H9 (cell line): Measurements from ENCODE around the gene ZNF653. TPM values are rescaled to one million over a fixed set of nuclear protein-coding genes. Genes with fewer than 3 reads are reported as not detected.

Experiments used
- DNase-seq: peaks from one replicate; pipeline ENCODE4 v3.0.0-alpha.2; 2017
- H2AFZ ChIP-seq: one replicate; pipeline ENCODE4 v1.6.1; 2013; ENCODE audit warnings: mild to moderate bottlenecking, low read length, control low read depth, moderate library complexity
- H2AK5ac ChIP-seq: 2 replicates; pipeline ENCODE4 v1.6.1; 2013; ENCODE audit warnings: low read length, control low read depth, mixed read lengths; ENCODE audit not compliant: insufficient read length
- H2BK120ac ChIP-seq: one replicate; pipeline ENCODE4 v1.6.1; 2013; ENCODE audit warnings: low read depth, mild to moderate bottlenecking, low read length, control low read depth, inconsistent platforms; ENCODE audit not compliant: poor library complexity, severe bottlenecking
- H2BK12ac ChIP-seq: 2 replicates; pipeline ENCODE4 v1.6.1; 2013; ENCODE audit warnings: low read length, control low read depth, mixed read lengths, low read depth; ENCODE audit not compliant: insufficient read length
- H2BK15ac ChIP-seq: 2 replicates; pipeline ENCODE4 v1.6.1; 2013; ENCODE audit warnings: low read depth, low read length, control low read depth
- H2BK20ac ChIP-seq: one replicate; pipeline ENCODE4 v1.6.1; 2013; ENCODE audit warnings: low read depth, mild to moderate bottlenecking, low read length, control low read depth, inconsistent platforms; ENCODE audit not compliant: poor library complexity, severe bottlenecking
- H2BK5ac ChIP-seq: 2 replicates; pipeline ENCODE4 v1.6.1; 2013; ENCODE audit warnings: low read length, control low read depth, mixed read lengths; ENCODE audit not compliant: insufficient read length
- H3K14ac ChIP-seq: 2 replicates; pipeline ENCODE4 v1.6.1; 2013; ENCODE audit warnings: low read length, control low read depth; ENCODE audit not compliant: insufficient read depth
- H3K18ac ChIP-seq: 2 replicates; pipeline ENCODE4 v1.6.1; 2013; ENCODE audit warnings: low read depth, mild to moderate bottlenecking, mixed read lengths, low read length, control low read depth; ENCODE audit not compliant: insufficient read length
- H3K23ac ChIP-seq: 2 replicates; pipeline ENCODE4 v1.6.1; 2013; ENCODE audit warnings: low read length, control low read depth, mixed read lengths, low read depth; ENCODE audit not compliant: insufficient read length
- H3K23me2 ChIP-seq: 2 replicates; pipeline ENCODE4 v1.6.1; 2013; ENCODE audit warnings: low read depth, mild to moderate bottlenecking, mixed read lengths, low read length, control low read depth; ENCODE audit not compliant: insufficient read length, poor library complexity, severe bottlenecking
- H3K27ac ChIP-seq: 2 replicates; pipeline ENCODE4 v1.5.1; 2013; ENCODE audit warnings: low read length, control low read depth, mixed read lengths, low read depth; ENCODE audit not compliant: insufficient read length
- H3K27me3 ChIP-seq: 2 replicates; pipeline ENCODE4 v1.6.1; 2013; ENCODE audit warnings: low read length, control low read depth, inconsistent platforms; ENCODE audit not compliant: insufficient read depth
- H3K4ac ChIP-seq: 2 replicates; pipeline ENCODE4 v1.6.1; 2013; ENCODE audit warnings: low read depth, mild to moderate bottlenecking, control low read depth, inconsistent platforms, low read length, moderate library complexity
- H3K4me1 ChIP-seq: 2 replicates; pipeline ENCODE4 v1.6.1; 2013; ENCODE audit warnings: low read length, control low read depth, inconsistent platforms; ENCODE audit not compliant: insufficient read depth
- H3K4me2 ChIP-seq: 2 replicates; pipeline ENCODE4 v1.6.1; 2013; ENCODE audit warnings: low read length, control low read depth, mixed read lengths; ENCODE audit not compliant: insufficient read length, insufficient read depth
- H3K56ac ChIP-seq: 2 replicates; pipeline ENCODE4 v1.6.1; 2013; ENCODE audit warnings: low read depth, mild to moderate bottlenecking, mixed read lengths, low read length, control low read depth; ENCODE audit not compliant: insufficient read length
- H3K79me1 ChIP-seq: 2 replicates; pipeline ENCODE4 v1.6.1; 2013; ENCODE audit warnings: low read depth, mild to moderate bottlenecking, moderate library complexity, low read length, control low read depth, inconsistent platforms; ENCODE audit not compliant: insufficient read depth, poor library complexity, severe bottlenecking
- H3K79me2 ChIP-seq: 2 replicates; pipeline ENCODE4 v1.6.1; 2013; ENCODE audit warnings: low read length, control low read depth, inconsistent platforms; ENCODE audit not compliant: insufficient read depth
- H3K9ac ChIP-seq: 2 replicates; pipeline ENCODE4 v1.6.1; 2013; ENCODE audit warnings: low read length, control low read depth, mixed read lengths; ENCODE audit not compliant: insufficient read length; ENCODE audit errors: extremely low read depth
- H3K9me3 ChIP-seq: one replicate; pipeline ENCODE4 v1.6.1; 2013; ENCODE audit warnings: low read depth, low read length, inconsistent platforms; ENCODE audit not compliant: control insufficient read depth
- H3T11ph ChIP-seq: one replicate; pipeline ENCODE4 v1.6.1; 2013; ENCODE audit warnings: mild to moderate bottlenecking, low read length, control low read depth, inconsistent platforms
- H4K20me1 ChIP-seq: one replicate; pipeline ENCODE4 v1.6.1; 2013; ENCODE audit not compliant: control insufficient read depth, insufficient read length, insufficient read depth
- H4K5ac ChIP-seq: 2 replicates; pipeline ENCODE4 v1.6.1; 2013; ENCODE audit warnings: low read depth, mild to moderate bottlenecking, mixed read lengths, low read length, control low read depth; ENCODE audit not compliant: insufficient read length
- H4K8ac ChIP-seq: replicated peaks from 2 replicates; pipeline ENCODE4 v1.6.1; 2013; ENCODE audit warnings: low read length, control low read depth, mixed read lengths, low read depth; ENCODE audit not compliant: insufficient read length
- H4K91ac ChIP-seq: 2 replicates; pipeline ENCODE4 v1.6.1; 2013; ENCODE audit warnings: low read depth, mild to moderate bottlenecking, moderate library complexity, mixed read lengths, low read length, control low read depth; ENCODE audit not compliant: insufficient read length
- H3K27ac Mint-ChIP-seq, 3 experiments: 2 replicates in 2 of 3; 3 replicates in 1 of 3; pipeline ENCODE4 v1.8.0; 2020 to 2021; ENCODE audit warnings: mixed read lengths in 3 of 3, mild to moderate bottlenecking in 1 of 3, moderate library complexity in 1 of 3
- H3K27me3 Mint-ChIP-seq: 2 replicates; pipeline ENCODE4 v1.8.0; 2021; ENCODE audit warnings: low read depth, mild to moderate bottlenecking, moderate library complexity, mixed read lengths
- H3K36me3 Mint-ChIP-seq, 3 experiments: 2 replicates in 2 of 3; 3 replicates in 1 of 3; pipeline ENCODE4 v1.8.0; 2020 to 2021; ENCODE audit warnings: low read depth in 3 of 3, mixed read lengths in 3 of 3; ENCODE audit not compliant: insufficient read depth in 1 of 3
- H3K4me1 Mint-ChIP-seq, 2 experiments: 2 replicates each; pipeline ENCODE4 v1.8.0; 2020; ENCODE audit warnings: mixed read lengths in 2 of 2
- H3K4me3 Mint-ChIP-seq, 2 experiments: 2 replicates in 1 of 2; 3 replicates in 1 of 2; pipeline ENCODE4 v1.8.0; 2020 to 2021; ENCODE audit warnings: mild to moderate bottlenecking in 2 of 2, mixed read lengths in 2 of 2, moderate library complexity in 1 of 2
- H3K9me3 Mint-ChIP-seq, 2 experiments: 2 replicates in 1 of 2; 3 replicates in 1 of 2; pipeline ENCODE4 v1.8.0; 2020; ENCODE audit warnings: mild to moderate bottlenecking in 2 of 2, mixed read lengths in 2 of 2, moderate library complexity in 1 of 2
- WGBS: extraction: QIAGEN DNeasy Blood & Tissue Kit; methylation state at CpG from one replicate; pipeline ENCODE4 v1.1.7; 2013; ENCODE audit warnings: missing lambda C conversion rate, low lambda C conversion rate, mixed read lengths; ENCODE audit not compliant: insufficient read length; ENCODE audit errors: extremely low coverage; 5-methylcytosine and 5-hydroxymethylcytosine counted together
- total RNA-seq: library from RNA; stranded (reverse); gene quantifications from 2 replicates; pipeline ENCODE4 v1.2.1, GENCODE V29; 2021
- TF ChIP-seq, protein P1 (sequence below): fragments of 200-600 bp; sonication (generic); conservative IDR thresholded peaks from 3 replicates; pipeline ENCODE4 v1.8.0; 2021; ENCODE audit warnings: antibody characterized with exemption, mild to moderate bottlenecking

ZNF653 gene
- total RNA-seq, 1 experiment from 2014 or later, result 11.6 TPM

DNA sequence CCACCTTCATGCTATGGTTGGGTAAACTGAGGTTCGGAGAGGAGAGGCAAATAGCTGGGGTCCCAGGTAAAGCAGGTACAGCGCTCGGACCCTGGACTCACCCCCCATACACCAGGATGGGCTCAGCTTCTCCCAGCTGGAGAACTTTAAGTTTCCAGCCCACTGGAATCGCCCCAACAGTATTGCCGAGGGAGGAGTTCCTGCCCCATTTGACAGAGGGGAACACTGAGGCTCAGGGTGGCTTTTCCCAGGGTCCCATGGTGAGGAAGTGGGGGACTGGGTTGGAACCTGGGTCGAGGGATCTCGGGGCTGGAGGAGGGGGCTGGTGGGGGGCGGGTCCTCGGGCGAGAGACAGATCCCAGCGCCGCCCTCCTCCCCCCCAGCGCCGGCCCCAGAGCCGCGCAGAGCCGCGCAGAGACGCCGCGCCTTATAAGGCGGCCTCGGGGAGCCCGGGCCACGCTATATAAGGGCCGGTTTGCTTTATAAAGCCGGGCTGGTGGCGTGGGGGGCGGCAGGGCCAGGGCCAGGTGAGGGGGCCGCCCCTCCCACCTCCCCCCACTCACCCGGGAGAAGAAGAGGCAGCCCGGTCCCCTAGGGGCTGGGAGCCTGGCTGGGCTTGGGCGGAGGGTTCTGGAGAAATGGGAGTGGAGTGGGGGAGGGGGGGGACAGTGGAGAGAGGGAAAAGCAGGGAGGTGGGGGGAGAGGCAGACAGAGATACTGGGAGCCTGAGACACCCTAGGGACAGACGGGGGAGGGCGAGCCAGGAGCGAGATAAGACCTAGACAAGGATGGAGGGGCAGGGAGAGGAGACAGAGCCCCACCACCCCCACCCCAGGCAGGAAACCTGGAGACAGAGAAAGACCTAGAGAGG, 34.1 kb upstream of the ZNF653 start:
- Mint-ChIP-seq H3K36me3 (no peaks in the 10 kb centered on the region), H3K27me3 (peaks cover 5% of the 10 kb centered on the region), H3K4me3 (peak overlapping the region; percentile 50 to 71), H3K9me3 (no peaks in the 10 kb centered on the region; a peak in 1 of 5 replicates), H3K4me1 (peaks cover 14 to 24% of the 10 kb centered on the region in 2 experiments), H3K27ac (peak overlapping the region in 1 of 3 experiments; percentile 48; a peak in 2 of 7 replicates)
- Histone ChIP-seq H4K8ac (no peak overlapping the region), H3K4me1 (peaks cover 4% of the 10 kb centered on the region; the same call in 1 of the 2 replicates), H2BK5ac (no peak overlapping the region), H3K79me2 (no peaks in the 10 kb centered on the region), H3K27me3 (no peaks in the 10 kb centered on the region), H4K20me1 (no peaks in the 10 kb centered on the region), H3T11ph (no peak overlapping the region), H2AFZ (no peak overlapping the region), H4K91ac (no peak overlapping the region), H3K27ac (no peak overlapping the region), H2AK5ac (no peak overlapping the region), H2BK120ac (peak overlapping the region; percentile 36), H4K5ac (no peak overlapping the region), H3K4ac (peak overlapping the region; percentile 47; the same call in 1 of the 2 replicates), H2BK15ac (no peak overlapping the region), H3K23me2 (peaks cover 9% of the 10 kb centered on the region), H3K9ac (no peak overlapping the region), H3K23ac (no peak overlapping the region), H2BK20ac (no peak overlapping the region), H3K56ac (no peak overlapping the region), H3K14ac (peak overlapping the region; percentile 89), H3K79me1 (no peaks in the 10 kb centered on the region), H3K9me3 (no peaks in the 10 kb centered on the region), H2BK12ac (no peak overlapping the region), H3K18ac (peak overlapping the region; percentile 59), H3K4me2 (peak overlapping the region; percentile 44)
- no peak for DNase-seq
- no CpG with 5 or more reads among the region's 36 CpGs for WGBS
- TF ChIP-seq, protein P1, sequence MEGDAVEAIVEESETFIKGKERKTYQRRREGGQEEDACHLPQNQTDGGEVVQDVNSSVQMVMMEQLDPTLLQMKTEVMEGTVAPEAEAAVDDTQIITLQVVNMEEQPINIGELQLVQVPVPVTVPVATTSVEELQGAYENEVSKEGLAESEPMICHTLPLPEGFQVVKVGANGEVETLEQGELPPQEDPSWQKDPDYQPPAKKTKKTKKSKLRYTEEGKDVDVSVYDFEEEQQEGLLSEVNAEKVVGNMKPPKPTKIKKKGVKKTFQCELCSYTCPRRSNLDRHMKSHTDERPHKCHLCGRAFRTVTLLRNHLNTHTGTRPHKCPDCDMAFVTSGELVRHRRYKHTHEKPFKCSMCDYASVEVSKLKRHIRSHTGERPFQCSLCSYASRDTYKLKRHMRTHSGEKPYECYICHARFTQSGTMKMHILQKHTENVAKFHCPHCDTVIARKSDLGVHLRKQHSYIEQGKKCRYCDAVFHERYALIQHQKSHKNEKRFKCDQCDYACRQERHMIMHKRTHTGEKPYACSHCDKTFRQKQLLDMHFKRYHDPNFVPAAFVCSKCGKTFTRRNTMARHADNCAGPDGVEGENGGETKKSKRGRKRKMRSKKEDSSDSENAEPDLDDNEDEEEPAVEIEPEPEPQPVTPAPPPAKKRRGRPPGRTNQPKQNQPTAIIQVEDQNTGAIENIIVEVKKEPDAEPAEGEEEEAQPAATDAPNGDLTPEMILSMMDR, result no peak
